ENCODE measurements around the gene CLEC3B.
A peak's percentile ranks its signal among the peaks of the same experiment; 100 is the strongest.
"Not testable (repeated sequence)": the region's sequence is repeated elsewhere in the genome, so short reads cannot be mapped to it uniquely, and the experiment has no call there.

Gene CLEC3B

GRCh38 chr3:45035441-45036301 lies 9.6 kb downstream of the CLEC3B start:
- no peak for DNase-seq (ENCODE audit: low read depth in 2 of 2)

DNA sequence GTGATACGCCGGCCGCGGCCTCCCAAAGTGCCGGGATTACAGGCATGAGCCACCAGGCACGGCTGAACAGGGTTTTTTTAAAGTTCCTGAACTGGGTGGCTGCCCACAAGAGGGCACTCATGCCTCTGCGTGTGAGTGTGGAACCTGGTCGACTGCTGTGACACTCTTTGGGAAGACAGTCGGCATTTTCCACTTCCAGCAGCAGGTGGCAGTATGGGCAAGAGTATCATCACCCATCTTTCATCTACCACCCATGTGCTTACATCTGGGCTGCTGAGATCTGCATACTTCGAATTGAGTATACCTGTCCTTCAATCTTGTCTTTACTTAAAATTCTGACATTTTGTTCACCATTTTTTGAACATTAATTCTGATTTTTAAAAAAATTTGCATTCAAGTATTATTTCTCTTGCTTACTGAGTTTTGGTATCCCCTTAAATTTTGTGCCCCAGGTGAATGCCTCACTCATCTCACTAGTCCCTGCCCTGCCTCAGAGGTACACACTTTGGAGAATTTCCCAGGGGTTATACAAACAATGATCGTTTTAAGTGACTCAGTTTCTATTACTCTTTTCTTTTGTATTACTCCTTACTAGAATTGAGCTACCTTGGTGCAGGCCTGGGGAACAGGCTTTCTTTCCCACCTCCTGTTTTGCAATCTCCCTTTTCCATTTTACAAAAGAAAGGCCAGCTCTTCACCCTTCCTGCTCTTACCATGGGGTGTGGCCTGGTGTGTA lies 11.8 kb downstream of the CLEC3B start:
- DNase-seq (ENCODE audit: low read depth in 2 of 2), result peak; percentile 77 to 80

DNA sequence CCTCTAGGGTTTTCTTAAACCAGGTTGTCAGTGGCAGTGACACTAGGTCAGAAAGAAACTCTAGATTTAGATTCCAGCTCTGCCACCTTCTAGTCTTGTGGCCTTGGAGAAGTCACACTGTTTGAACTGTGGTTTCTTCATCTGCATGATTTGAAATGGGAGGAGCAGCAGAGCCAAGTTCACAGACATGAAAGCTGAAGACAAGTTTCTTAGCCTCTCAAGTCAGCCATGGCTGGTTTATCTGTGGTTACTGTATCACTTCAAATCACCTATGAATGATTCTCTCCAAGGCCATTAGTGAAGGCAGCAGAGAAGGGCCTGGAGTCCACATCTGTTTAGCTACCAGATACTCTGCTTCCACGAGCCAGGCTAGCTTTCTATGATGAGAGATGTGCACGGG lies 15.6 kb downstream of the CLEC3B start:
- no peak for DNase-seq (ENCODE audit: low read depth in 2 of 2)

GRCh38 chr3:45042162-45042561 lies 16.1 kb downstream of the CLEC3B start:
- no peak for DNase-seq (ENCODE audit: low read depth in 2 of 2)

DNA sequence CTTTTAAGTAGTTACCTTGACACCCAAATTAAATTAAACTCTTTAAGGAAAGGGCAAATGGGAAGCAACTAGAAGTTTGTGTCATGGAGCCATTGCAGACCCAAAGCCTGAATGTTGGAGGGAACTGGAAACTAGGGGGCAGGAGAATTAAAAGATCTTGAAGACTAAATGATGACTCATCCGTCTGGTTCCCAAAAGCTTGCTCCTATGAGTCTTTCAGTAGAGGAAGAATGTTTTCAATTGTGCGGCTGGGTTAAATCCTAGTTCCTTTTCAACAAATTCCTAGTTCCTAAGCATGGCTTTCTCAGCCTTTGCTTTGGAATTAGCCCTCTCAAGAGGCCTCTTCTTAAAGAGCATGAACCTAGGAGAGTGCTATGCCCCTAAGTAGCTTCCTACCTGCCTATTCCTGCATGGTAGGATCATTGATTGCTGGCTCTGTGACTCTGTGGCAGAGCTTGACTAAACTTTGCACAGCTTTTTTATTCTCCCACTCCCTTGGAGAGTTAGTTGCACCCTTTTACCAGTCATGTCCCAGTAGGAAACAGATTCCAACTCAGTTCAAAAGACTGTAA lies 17.7 kb downstream of the CLEC3B start:
- no peak for DNase-seq (ENCODE audit: low read depth in 2 of 2)

GRCh38 chr3:45048244-45048643 lies 22.1 kb downstream of the CLEC3B start:
- no peak for DNase-seq (ENCODE audit: low read depth in 2 of 2)

DNA sequence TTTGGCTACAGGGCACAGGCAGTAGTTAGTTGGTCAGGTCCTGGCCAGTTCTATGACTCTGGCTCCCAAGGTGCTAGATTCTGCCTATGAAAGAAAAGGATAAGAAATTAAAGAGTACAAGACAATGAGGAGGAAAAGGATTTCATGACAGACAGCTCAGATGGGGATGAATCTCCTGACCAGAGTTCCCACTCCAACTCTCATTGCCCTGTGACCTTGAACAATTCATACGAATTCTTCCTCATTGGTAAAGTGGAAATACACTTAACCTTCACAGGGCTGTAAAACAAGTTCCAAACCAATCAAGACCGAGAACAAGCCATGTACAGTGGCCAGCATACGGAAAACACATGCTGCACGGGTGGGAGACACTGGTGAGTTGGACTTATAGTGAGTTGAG lies 23.7 kb downstream of the CLEC3B start:
- no peak for DNase-seq (ENCODE audit: low read depth in 2 of 2)

GRCh38 chr3:45051685-45052084 lies 25.6 kb downstream of the CLEC3B start:
- no peak for DNase-seq (ENCODE audit: low read depth in 2 of 2)

DNA sequence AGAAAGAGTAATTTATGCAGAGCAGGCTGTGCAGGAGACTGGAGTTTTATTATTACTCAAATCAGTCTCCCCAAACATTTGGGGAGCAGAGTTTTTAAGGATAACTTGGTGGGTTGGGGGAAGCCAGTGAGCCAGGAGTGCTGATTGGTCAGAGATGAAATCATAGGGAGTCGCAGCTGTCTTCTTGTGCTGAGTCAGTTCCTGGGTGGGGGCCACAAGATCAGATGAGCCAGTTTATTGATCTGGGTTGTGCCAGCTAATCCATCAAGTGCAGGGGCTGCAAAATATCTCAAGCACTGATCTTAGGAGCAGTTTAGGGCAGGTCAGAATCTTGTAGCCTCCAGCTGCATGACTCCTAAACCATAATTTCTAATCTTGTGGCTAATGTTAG lies 27.7 kb downstream of the CLEC3B start:
- not testable (repeated sequence) for DNase-seq (ENCODE audit: low read depth in 2 of 2)

GRCh38 chr3:45054196-45054857 lies 28.2 kb downstream of the CLEC3B start:
- no peak for DNase-seq (ENCODE audit: low read depth in 2 of 2)

DNA sequence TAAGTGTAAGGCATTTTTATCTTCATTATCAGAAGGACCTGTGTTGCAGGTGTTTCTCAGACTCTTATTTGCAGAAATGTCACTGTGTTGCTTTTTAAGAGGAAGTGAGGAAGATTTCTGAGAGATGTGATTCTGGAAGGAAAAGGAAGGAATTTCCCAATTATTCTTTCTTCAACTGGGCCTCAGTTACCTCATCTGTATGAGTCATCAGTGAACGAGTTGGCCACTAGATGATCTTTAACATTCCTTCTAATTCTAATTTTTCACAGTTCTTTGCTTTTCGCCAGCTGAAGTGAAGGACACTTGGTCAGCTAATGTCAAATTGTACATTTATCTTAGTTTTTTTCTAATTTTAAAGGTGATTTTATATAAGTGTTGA lies 28.9 kb downstream of the CLEC3B start:
- DNase-seq (ENCODE audit: low read depth in 2 of 2), result no peak

DNA sequence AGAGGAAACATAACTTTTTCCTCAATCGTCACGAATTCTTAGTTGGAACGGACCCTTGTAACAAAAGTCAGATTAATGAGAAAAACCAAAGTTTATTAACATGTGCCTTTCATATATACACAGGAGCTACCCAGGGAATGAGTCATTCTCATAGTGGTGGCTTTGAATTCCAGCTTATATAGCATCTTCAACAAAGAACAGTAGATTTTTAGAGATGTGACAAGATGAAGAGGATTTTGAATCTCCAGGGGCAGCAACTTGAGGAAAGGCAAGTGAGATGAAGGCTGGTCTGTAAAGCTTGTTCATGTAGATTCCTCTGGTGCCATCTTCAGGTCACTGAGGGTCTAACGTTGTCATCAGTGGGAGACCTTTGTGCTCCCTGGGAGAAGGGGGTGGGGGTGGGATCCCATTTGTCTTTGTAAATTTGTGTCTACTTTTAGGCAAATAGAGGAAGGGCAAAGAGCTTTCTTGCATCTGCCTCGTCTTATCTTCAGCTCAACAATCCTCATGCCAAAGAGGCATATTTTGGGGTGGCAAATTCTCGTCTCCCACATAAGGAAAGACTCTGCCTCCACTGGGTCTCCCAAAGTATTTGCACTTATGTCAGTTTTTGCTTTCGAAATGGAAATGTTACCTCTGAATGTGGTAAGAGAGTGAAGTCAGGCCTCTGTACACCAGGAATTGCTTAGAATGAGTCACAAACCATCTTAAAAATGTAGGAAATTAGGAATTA lies 29.5 kb downstream of the CLEC3B start:
- no peak for DNase-seq (ENCODE audit: low read depth in 2 of 2)

DNA sequence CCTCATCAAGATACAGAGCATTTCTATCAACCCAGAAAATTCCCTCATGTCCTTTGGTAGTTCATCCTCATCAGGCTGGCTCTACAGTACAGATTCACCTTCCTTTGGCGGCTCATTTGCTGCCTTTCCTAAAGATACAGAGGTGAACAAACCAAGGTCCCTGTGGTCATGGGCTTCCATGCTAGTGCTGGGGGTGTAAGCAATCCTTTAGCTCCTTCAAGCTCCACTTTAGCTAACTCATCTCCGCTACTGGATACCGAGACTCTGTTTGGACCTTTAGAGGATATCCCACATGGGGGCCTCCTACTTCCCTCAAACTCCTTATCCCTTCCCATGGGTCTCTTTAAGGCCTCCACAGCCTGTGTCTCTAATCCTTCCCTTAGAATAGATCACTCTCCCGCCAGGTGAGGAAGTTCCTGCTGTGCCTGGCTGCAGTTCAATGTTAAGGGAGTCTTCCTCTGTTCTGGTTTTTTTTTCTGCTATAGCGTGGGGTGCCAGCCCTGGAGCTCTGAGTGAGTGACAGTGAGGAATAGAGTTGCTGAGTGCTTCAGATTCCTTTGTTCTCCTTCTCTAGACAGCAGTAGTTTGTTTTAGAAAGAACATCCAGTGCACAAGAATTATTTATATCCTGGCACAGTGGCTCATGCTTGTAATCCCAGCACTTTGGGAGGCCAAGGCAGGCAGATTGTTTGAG lies 30.7 kb downstream of the CLEC3B start:
- no peak for DNase-seq (ENCODE audit: low read depth in 2 of 2)

DNA sequence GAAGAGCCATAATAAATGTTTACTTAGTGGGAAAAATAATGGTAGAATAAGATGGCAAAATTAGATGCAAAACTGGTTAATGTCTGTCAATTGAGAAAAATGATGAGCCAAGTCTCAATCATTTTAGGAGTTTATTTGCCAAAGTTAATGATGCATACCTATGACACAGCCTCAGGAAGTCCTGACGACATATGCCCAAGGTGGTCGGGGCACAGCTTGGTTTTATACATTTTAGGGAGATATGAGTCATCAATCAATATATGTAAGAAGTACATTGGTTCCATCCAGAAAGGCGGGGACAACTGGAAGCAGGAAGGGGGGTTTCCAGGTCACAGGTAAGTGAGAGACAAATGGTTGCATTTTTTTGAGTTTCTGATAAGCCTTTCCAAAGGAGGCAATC lies 31.5 kb downstream of the CLEC3B start:
- DNase-seq (ENCODE audit: low read depth in 2 of 2), result no peak

- DNase-seq (ENCODE audit: low read depth in 2 of 2), result no peak
These were observed 33.0 kb downstream of the CLEC3B start for GRCh38 chr3:45059132-45059531.

GRCh38 chr3:45060165-45060892 lies 34.2 kb downstream of the CLEC3B start:
- DNase-seq (ENCODE audit: low read depth in 2 of 2), result no peak

- no peak for DNase-seq (ENCODE audit: low read depth in 2 of 2)
These were observed 36.6 kb downstream of the CLEC3B start for GRCh38 chr3:45062697-45063070.

- DNase-seq (ENCODE audit: low read depth in 2 of 2), result peak in 1 of 2 donors; percentile 14
These were observed 38.6 kb downstream of the CLEC3B start for GRCh38 chr3:45064512-45065372.

GRCh38 chr3:45065373-45065720 lies 39.2 kb downstream of the CLEC3B start:
- DNase-seq (ENCODE audit: low read depth in 2 of 2), result no peak
